Non-pigmented ciliary epithelial cell (primary cell): Measurements from ENCODE around the gene KCND3.

ENCODE experiments used
- DNase-seq: peaks from one replicate; pipeline ENCODE4 v3.0.0-alpha.2; 2010; ENCODE audit warnings: low read depth

Gene KCND3

GRCh38 chr1:111723871-111724270, 265.6 kb downstream of the KCND3 start:
- no peak for DNase-seq

- no peak for DNase-seq
These were observed 266.2 kb downstream of the KCND3 start for GRCh38 chr1:111723091-111723806.

DNA sequence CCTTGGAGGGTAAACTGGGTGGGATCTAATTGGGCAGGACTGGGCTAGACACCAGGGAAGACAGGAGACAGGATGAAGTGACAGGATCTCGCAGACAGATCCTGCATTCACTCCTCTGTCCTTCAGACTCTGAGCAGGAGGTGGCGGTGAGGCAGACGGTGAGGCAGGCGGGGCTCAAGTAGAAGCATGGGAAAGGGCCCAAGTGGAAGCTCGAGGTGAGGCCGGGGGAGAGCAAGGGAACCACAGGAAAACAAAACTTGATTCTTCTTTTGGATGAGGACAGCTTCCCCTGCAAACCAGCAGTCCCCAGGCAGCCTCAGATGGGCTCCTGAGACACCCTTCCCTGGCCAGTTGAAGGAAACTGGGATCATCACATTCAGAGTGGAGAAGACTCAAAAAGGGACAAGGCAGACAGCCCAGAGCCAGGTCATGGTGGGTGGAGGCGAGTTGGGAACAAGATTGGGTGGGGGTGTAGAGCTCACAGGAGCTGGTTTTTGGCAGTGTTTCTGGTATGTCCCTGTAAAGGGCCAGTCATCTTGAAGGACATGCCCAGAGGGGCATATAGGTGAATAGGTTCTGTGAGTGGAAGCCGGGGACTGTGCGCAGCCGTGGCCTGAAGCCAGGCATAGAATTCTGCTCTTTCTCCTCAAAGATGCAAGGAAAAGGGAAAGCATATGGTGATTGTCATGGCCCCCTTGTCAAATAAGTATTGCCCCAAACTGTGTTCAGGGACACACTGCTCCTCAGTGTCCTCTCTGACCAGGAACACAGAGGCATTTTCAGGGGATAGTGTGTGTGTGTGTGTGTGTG, 268.3 kb downstream of the KCND3 start:
- no peak for DNase-seq
